OCI-LY3 (cell line): ENCODE measurements around the gene ROBO1.

Source experiments
- EZH2phosphoT487 ChIP-seq: fragments of 200-600 bp; shearing (Covaris generic); IDR thresholded peaks from 2 replicates; pipeline ENCODE4 v1.6.1; 2018; ENCODE audit warnings: antibody characterized with exemption, mixed run types, low read depth
- TF ChIP-seq, protein P1 (sequence below): fragments of 200-600, 300-600 bp; sonication (generic); IDR thresholded peaks from 2 replicates; pipeline ENCODE4 v1.5.1; 2014; ENCODE audit warnings: antibody characterized with exemption, low read length, low read depth

DNA sequence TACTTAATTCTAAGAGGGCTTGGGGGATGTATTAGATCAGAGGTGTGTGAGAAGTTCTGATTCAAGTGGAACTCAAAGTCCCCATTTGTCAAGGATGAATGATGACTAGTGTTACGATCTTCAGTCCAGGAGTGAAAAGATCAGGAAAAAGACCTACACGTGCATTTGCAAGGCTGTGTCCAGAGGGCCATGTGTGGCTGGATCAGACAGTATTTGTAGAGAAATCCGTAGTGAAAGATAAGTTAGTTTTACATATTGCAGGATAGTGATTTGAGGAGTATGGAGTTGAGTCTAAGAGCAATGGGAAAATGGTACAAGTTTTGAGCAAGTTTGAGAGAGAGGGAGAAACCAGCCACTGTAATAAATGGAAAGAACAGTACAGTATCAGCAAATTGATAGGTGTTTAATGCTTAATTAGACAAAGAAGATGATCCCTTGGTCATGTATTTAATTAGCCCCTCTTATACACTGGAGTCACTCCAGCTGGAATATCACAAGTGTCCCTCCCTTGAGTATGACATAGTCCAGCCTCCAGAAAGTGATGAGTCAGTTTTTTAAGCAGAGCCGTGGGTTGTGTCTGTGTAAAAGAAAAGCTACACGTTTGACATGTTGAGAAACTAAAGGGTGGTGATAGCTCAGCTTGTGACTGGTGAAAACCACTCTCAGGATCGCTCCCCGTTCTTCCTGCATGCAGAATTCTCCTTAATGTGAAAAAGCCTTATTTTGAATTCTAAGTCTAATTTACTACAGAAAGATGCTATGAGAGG is 348.8 kb downstream of the ROBO1 start:
- TF ChIP-seq EZH2phosphoT487 = no peak
- TF ChIP-seq, protein P1, sequence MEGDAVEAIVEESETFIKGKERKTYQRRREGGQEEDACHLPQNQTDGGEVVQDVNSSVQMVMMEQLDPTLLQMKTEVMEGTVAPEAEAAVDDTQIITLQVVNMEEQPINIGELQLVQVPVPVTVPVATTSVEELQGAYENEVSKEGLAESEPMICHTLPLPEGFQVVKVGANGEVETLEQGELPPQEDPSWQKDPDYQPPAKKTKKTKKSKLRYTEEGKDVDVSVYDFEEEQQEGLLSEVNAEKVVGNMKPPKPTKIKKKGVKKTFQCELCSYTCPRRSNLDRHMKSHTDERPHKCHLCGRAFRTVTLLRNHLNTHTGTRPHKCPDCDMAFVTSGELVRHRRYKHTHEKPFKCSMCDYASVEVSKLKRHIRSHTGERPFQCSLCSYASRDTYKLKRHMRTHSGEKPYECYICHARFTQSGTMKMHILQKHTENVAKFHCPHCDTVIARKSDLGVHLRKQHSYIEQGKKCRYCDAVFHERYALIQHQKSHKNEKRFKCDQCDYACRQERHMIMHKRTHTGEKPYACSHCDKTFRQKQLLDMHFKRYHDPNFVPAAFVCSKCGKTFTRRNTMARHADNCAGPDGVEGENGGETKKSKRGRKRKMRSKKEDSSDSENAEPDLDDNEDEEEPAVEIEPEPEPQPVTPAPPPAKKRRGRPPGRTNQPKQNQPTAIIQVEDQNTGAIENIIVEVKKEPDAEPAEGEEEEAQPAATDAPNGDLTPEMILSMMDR = no peak
